Measurements from ENCODE around the gene ATG5. TPM values are rescaled to one million over a fixed set of nuclear protein-coding genes. Genes with fewer than 3 reads are reported as not detected.

The ATG5 gene
- total RNA-seq, 4 donors from 2014 or later: 14.6 to 34.9 (median 25.3) TPM

DNA sequence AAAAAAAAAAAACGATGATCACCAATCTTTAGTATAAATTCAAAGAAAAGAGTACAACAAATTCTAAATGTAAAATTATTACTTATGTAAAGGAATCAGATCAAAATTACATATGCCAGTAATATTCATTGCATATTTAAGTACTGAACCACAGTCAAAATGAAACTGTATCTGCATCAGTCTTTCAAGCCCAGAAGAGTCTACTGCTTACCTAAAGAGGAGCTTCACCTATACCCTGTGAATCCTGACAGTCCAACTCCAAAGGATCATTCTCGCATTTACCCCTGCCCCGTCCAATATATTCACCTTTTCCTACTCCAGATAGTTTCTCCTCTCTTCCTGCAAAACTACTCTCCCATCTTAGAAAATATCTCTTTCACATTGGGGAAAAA lies 9.2 kb downstream of the ATG5 start:
- H3K4me3 ChIP-seq: no peak overlapping the region
- DNase-seq: no peak
- no peaks in the 10 kb centered on the region for H3K9me3 ChIP-seq
- peaks cover 0 to 36% (median 0%) of the 10 kb centered on the region in 3 donors for H3K36me3 ChIP-seq
- no peak for TF ChIP-seq POLR2A (IDR thresholded peaks at IDR 0.05)
- TF ChIP-seq, protein P1, sequence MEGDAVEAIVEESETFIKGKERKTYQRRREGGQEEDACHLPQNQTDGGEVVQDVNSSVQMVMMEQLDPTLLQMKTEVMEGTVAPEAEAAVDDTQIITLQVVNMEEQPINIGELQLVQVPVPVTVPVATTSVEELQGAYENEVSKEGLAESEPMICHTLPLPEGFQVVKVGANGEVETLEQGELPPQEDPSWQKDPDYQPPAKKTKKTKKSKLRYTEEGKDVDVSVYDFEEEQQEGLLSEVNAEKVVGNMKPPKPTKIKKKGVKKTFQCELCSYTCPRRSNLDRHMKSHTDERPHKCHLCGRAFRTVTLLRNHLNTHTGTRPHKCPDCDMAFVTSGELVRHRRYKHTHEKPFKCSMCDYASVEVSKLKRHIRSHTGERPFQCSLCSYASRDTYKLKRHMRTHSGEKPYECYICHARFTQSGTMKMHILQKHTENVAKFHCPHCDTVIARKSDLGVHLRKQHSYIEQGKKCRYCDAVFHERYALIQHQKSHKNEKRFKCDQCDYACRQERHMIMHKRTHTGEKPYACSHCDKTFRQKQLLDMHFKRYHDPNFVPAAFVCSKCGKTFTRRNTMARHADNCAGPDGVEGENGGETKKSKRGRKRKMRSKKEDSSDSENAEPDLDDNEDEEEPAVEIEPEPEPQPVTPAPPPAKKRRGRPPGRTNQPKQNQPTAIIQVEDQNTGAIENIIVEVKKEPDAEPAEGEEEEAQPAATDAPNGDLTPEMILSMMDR (IDR thresholded peaks at IDR 0.05): no peak
- H3K27me3 ChIP-seq: no peaks in the 10 kb centered on the region
- H3K27ac ChIP-seq: no peak overlapping the region
- intact Hi-C loops (cut with DNase I): no loop called here
- peaks cover 0 to 37% (median 0%) of the 10 kb centered on the region in 3 donors for H3K4me1 ChIP-seq
- 73 to 83% methylated on average over 3 of the region's 3 CpGs for WGBS, 2 donors

DNA sequence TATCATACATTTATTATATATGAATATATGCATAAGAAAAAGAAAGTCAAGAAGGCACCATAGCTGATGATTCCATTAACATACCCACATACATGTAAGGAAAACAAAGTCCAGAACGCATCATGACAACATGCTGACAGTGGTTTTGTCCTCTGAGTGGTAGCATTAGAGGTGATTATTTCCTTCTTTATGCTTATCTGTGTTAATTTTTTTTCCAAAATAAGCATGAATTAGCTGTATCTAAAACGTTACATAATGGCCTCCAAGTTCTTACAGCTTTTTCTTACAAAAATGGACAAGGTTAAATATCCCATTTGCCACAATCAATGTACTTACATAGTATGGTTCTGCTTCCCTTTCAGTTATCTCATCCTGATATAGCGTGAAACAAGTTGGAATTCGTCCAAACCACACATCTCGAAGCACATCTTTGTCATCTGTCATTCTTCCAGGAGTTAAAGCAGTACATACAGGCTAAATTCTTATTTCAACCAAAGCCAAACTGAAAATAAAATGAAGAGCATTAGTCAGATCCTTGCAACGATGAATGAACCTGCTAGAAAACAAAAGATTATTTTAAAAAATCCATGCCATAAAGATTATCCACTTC lies 9.7 kb downstream of the ATG5 start:
- intact Hi-C loops (cut with DNase I): no loop called here
- WGBS, 2 donors: 48 to 55% methylated on average over 6 of the region's 6 CpGs

DNA sequence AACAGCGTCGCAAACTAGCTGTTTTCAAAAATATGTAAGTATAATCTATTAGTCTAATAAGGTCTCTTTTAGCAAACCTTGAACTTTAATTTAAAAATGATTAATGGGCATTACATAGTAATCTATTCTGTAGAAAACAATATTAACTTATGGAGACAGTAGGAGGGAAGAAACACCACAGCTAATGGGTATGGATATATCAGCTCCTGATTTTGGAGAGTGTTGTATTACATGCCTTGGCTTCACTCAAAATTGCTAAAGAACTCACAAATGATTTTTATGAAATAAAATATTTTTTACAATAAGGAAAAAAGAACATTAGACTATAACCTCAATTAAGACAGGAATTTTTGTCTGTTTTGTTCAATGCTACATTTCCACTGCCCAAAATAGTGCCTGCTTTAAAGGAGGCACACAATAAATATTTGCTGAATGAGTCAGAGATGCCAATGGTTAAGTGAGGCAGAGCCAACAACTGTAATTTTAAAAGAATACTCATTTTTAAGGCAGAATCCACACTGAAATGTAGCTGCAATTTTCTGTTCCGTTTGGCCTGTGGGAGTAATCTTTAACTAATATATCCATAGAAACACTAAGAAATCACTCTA lies 15.7 kb downstream of the ATG5 start:
- DNase-seq: no peak
- peaks cover 3 to 11% (median 4%) of the 10 kb centered on the region in 3 donors for H3K4me1 ChIP-seq
- H3K9me3 ChIP-seq: no peaks in the 10 kb centered on the region
- WGBS, 2 donors: 75 to 78% methylated on average over 3 of the region's 3 CpGs
- H3K4me3 ChIP-seq: no peak overlapping the region
- intact Hi-C loops (cut with DNase I): no loop called here
- TF ChIP-seq, protein P1 (IDR thresholded peaks at IDR 0.05): no peak
- TF ChIP-seq POLR2A (IDR thresholded peaks at IDR 0.05): no peak
- H3K27me3 ChIP-seq: no peaks in the 10 kb centered on the region
- H3K27ac ChIP-seq: no peak overlapping the region
- peaks cover 0 to 49% (median 0%) of the 10 kb centered on the region in 3 donors for H3K36me3 ChIP-seq

More for the DNA sequence above, 9.7 kb downstream of the ATG5 start:
- Histone ChIP-seq H3K9me3 (no peaks in the 10 kb centered on the region), H3K27me3 (no peaks in the 10 kb centered on the region), H3K27ac (no peak overlapping the region), H3K4me1 (peaks cover 0 to 32% (median 1%) of the 10 kb centered on the region in 3 donors), H3K4me3 (no peak overlapping the region), H3K36me3 (peaks cover 0 to 36% (median 0%) of the 10 kb centered on the region in 3 donors)
- TF ChIP-seq, protein P1 (IDR thresholded peaks at IDR 0.05): no peak
- no peak for TF ChIP-seq POLR2A (IDR thresholded peaks at IDR 0.05)
- DNase-seq: no peak

DNA sequence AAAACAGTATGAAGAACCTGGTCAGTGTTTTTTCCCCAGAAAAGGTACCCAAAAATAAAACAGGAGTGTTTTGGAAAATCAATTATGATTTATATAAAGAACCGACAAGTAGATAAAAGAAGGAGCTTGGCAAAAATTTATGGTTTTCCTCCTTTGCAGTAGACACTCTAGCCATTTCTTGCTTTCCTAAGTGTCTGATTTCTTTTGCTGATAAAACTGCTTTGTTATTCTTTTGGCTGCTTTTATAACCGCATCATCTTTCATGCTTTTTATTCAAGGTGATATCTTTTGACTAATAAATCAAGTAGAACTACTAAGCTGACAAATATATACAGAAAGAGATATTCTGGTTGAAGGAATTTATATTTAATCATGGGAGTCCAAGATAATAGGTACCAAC lies 16.6 kb downstream of the ATG5 start:
- H3K9me3 ChIP-seq: no peaks in the 10 kb centered on the region
- H3K36me3 ChIP-seq: peaks cover 0 to 46% (median 0%) of the 10 kb centered on the region in 3 donors
- intact Hi-C loops (cut with DNase I): no loop called here
- TF ChIP-seq, protein P1 (IDR thresholded peaks at IDR 0.05): no peak
- no peak for TF ChIP-seq POLR2A (IDR thresholded peaks at IDR 0.05)
- 84 to 86% methylated on average over 2 of the region's 2 CpGs for WGBS, 2 donors
- no peak overlapping the region for H3K4me3 ChIP-seq
- DNase-seq: no peak
- no peaks in the 10 kb centered on the region for H3K27me3 ChIP-seq
- H3K4me1 ChIP-seq: peaks cover 3 to 11% (median 4%) of the 10 kb centered on the region in 3 donors
- H3K27ac ChIP-seq: no peak overlapping the region

GRCh38 chr6:106305740-106306139 lies 19.8 kb downstream of the ATG5 start:
- H3K27ac ChIP-seq: no peak overlapping the region
- H3K36me3 ChIP-seq: peaks cover 0 to 31% (median 0%) of the 10 kb centered on the region in 3 donors
- H3K4me3 ChIP-seq: no peak overlapping the region
- TF ChIP-seq, protein P1 (IDR thresholded peaks at IDR 0.05): no peak
- TF ChIP-seq POLR2A (IDR thresholded peaks at IDR 0.05): no peak
- intact Hi-C loops (cut with DNase I): no loop called here
- H3K9me3 ChIP-seq: no peaks in the 10 kb centered on the region
- 92 to 98% methylated on average over 2 of the region's 2 CpGs for WGBS, 2 donors
- H3K4me1 ChIP-seq: peaks cover under 1 to 16% (median 3%) of the 10 kb centered on the region in 3 donors
- no peaks in the 10 kb centered on the region for H3K27me3 ChIP-seq
- no peak for DNase-seq

All from esophagus squamous epithelium (tissue), 5 donors.